NOMO-1 treated with DMSO at 0.1 percent for 48 hours (cell line): ENCODE results near the gene MRPS31.

ENCODE experiments used
- DNase-seq: peaks from one replicate; lab custom pipeline; 2025; ENCODE audit not compliant: unreplicated experiment; lab: John Stamatoyannopoulos, UW

MRPS31 gene

GRCh38 chr13:40770934-40771618 lies at the start of gene MRPS31:
TSS of gene MRPS31 (minus strand) at chr13:40771190. CDS start at chr13:40771136, 54 bp downstream.
- peak; percentile 97 for DNase-seq

- DNase-seq: no peak
Measured at GRCh38 chr13:40819797-40820315, 48.9 kb upstream of the MRPS31 start.

GRCh38 chr13:40818926-40819325 lies 47.9 kb upstream of the MRPS31 start:
- DNase-seq: no peak

- no peak for DNase-seq
Measured at GRCh38 chr13:40814803-40815202, 43.8 kb upstream of the MRPS31 start.

GRCh38 chr13:40813667-40814454 lies 42.9 kb upstream of the MRPS31 start:
- DNase-seq: peak; percentile 58

GRCh38 chr13:40812724-40813445 lies 41.9 kb upstream of the MRPS31 start:
- no peak for DNase-seq

- DNase-seq: peak; percentile 73
Measured at GRCh38 chr13:40812102-40812501, 41.1 kb upstream of the MRPS31 start.

GRCh38 chr13:40809471-40809870 lies 38.5 kb upstream of the MRPS31 start:
- no peak for DNase-seq

- DNase-seq: no peak
Measured at GRCh38 chr13:40806241-40806640, 35.3 kb upstream of the MRPS31 start.

GRCh38 chr13:40803316-40803715 lies 32.3 kb upstream of the MRPS31 start:
- DNase-seq: no peak

GRCh38 chr13:40801255-40802217 lies 30.5 kb upstream of the MRPS31 start:
- DNase-seq: no peak

- no peak for DNase-seq
Measured at GRCh38 chr13:40800559-40800958, 29.6 kb upstream of the MRPS31 start.

GRCh38 chr13:40799508-40799907 lies 28.5 kb upstream of the MRPS31 start:
- no peak for DNase-seq

GRCh38 chr13:40798380-40798779 lies 27.4 kb upstream of the MRPS31 start:
- no peak for DNase-seq

- DNase-seq: no peak
Measured at GRCh38 chr13:40796649-40797048, 25.7 kb upstream of the MRPS31 start.

GRCh38 chr13:40794414-40795368 lies 23.7 kb upstream of the MRPS31 start:
- DNase-seq: no peak

- DNase-seq: no peak
Measured at GRCh38 chr13:40793339-40793738, 22.3 kb upstream of the MRPS31 start.

- DNase-seq: no peak
Measured at GRCh38 chr13:40792284-40793051, 21.5 kb upstream of the MRPS31 start.
